NCI-H226 (cell line): ENCODE measurements around the gene AP1B1.

Source experiments
- DNase-seq: peaks from one replicate; pipeline ENCODE4 v3.0.0-alpha.2; 2015

The AP1B1 gene

GRCh38 chr22:29330291-29330690, 58.1 kb downstream of the AP1B1 start:
- DNase-seq, result no peak

GRCh38 chr22:29329581-29329980, 58.8 kb downstream of the AP1B1 start:
- DNase-seq, result no peak

- DNase-seq, result peak; percentile 50
Measured at GRCh38 chr22:29328566-29329500, 59.5 kb downstream of the AP1B1 start.

- DNase-seq, result no peak
Measured at GRCh38 chr22:29328055-29328454, 60.3 kb downstream of the AP1B1 start.

GRCh38 chr22:29327089-29327764, 61.1 kb downstream of the AP1B1 start:
- DNase-seq, result no peak

GRCh38 chr22:29326481-29326880, 61.9 kb downstream of the AP1B1 start:
- DNase-seq, result no peak

GRCh38 chr22:29325785-29326315, 62.5 kb downstream of the AP1B1 start:
- DNase-seq, result no peak

- DNase-seq, result no peak
Measured at GRCh38 chr22:29325356-29325755, 63.0 kb downstream of the AP1B1 start.

GRCh38 chr22:29323641-29324040, 64.7 kb downstream of the AP1B1 start:
- no peak for DNase-seq

GRCh38 chr22:29320546-29320945, 67.8 kb downstream of the AP1B1 start:
- no peak for DNase-seq

GRCh38 chr22:29319072-29319471, 69.3 kb downstream of the AP1B1 start:
- no peak for DNase-seq

- DNase-seq, result no peak
Measured at GRCh38 chr22:29317827-29318454, 70.4 kb downstream of the AP1B1 start.

- DNase-seq, result no peak
Measured at GRCh38 chr22:29316141-29316828, 72.1 kb downstream of the AP1B1 start.

GRCh38 chr22:29315286-29316140, 72.9 kb downstream of the AP1B1 start, which contains the start of gene RASL10A:
Gene RASL10A, minus strand, starts transcription at chr22:29315697. Its CDS starts 451 bp downstream, at chr22:29315246.
- DNase-seq, result no peak

GRCh38 chr22:29314537-29315285, 73.7 kb downstream of the AP1B1 start:
- no peak for DNase-seq

GRCh38 chr22:29313576-29314466, 74.5 kb downstream of the AP1B1 start:
- no peak for DNase-seq

- DNase-seq, result no peak
Measured at GRCh38 chr22:29313126-29313575, 75.2 kb downstream of the AP1B1 start.

GRCh38 chr22:29312218-29313125, 75.9 kb downstream of the AP1B1 start:
- DNase-seq, result no peak
